Subcutaneous abdominal adipose tissue (tissue), 5 donors: ENCODE data around the gene FBXL14.

Experiments
- H3K27ac ChIP-seq: one replicate; pipeline ENCODE4 v1.7.0; 2013; ENCODE audit warnings: low read depth, mild to moderate bottlenecking, inconsistent platforms, low read length, moderate library complexity
- H3K27me3 ChIP-seq, 5 donors: one replicate each; pipeline ENCODE4 v1.7.0; 2013; ENCODE audit warnings: low read length in 5 of 5, inconsistent platforms in 1 of 5; ENCODE audit not compliant: control insufficient read depth in 5 of 5, insufficient read depth in 4 of 5
- H3K36me3 ChIP-seq, 5 donors: one replicate each; pipeline ENCODE4 v1.7.0; 2013; ENCODE audit warnings: low read length in 5 of 5; ENCODE audit not compliant: control insufficient read depth in 5 of 5, insufficient read depth in 5 of 5
- H3K4me1 ChIP-seq, 5 donors: one replicate each; pipeline ENCODE4 v1.7.0; 2013; ENCODE audit warnings: low read length in 5 of 5, mild to moderate bottlenecking in 3 of 5, moderate library complexity in 1 of 5; ENCODE audit not compliant: control insufficient read depth in 5 of 5, insufficient read depth in 5 of 5
- H3K4me3 ChIP-seq, 5 donors: one replicate each; pipeline ENCODE4 v1.7.0; 2013; ENCODE audit warnings: low read length in 5 of 5, low read depth in 1 of 5
- H3K9ac ChIP-seq, 5 donors: one replicate each; pipeline ENCODE4 v1.7.0; 2013; ENCODE audit warnings: low read length in 5 of 5, mild to moderate bottlenecking in 4 of 5, moderate library complexity in 3 of 5
- H3K9me3 ChIP-seq, 5 donors: one replicate each; pipeline ENCODE4 v1.7.0; 2013; ENCODE audit warnings: low read length in 5 of 5; ENCODE audit not compliant: control insufficient read depth in 5 of 5
- donor health status: healthy.
- donor health status: healthy.
- donor health status: healthy.
- donor health status: healthy.
- donor health status: healthy.

The FBXL14 gene

DNA sequence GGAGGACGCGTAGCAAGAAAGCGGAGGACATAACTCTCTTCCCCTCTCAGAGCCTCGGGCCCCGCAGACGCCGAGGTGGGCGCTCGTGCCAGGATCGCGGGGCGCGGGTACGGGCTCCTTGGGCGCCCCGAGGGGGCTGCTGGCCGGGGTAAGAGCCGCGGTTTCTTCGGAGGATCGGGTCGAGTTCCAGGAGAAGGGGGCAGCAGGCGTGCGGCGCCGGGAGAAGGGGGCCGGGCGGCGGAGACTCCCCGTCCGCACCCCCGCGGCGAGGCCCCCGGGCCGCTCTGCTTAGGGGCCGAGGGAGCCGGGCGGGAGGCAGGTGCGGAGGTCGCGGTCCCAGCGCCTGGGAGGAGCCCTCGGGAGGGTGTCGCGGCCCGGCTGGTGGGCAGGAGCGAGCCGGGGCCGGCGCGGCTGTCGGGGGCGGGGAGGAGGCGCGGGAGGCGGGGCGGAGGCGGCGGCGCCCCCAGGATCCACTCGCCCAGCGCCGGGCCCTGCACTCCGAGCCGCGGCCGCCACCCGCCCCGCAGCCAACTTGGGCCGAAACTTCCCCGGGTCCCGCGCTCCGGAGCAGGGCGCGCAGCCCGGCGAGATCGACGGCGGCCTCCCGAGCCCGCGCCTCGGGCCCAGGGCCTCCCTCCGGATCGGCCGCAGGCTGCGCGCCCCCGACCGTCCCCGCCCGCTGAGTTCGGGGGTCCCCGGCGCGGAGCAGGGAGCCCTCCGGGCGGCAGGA, 64.4 kb downstream of the FBXL14 start:
- Histone ChIP-seq H3K27ac (no peak overlapping the region), H3K4me1 (peaks cover 0 to 29% (median 10%) of the 10 kb centered on the region in 5 donors), H3K36me3 (no peaks in the 10 kb centered on the region), H3K9me3 (no peaks in the 10 kb centered on the region), H3K27me3 (peaks cover 14 to 47% (median 26%) of the 10 kb centered on the region in 5 donors), H3K4me3 (peak overlapping the region in 4 of 5 donors; percentile 46 to 61 (median 48)), H3K9ac (peak overlapping the region in 2 of 5 donors; percentile 16 to 39)

DNA sequence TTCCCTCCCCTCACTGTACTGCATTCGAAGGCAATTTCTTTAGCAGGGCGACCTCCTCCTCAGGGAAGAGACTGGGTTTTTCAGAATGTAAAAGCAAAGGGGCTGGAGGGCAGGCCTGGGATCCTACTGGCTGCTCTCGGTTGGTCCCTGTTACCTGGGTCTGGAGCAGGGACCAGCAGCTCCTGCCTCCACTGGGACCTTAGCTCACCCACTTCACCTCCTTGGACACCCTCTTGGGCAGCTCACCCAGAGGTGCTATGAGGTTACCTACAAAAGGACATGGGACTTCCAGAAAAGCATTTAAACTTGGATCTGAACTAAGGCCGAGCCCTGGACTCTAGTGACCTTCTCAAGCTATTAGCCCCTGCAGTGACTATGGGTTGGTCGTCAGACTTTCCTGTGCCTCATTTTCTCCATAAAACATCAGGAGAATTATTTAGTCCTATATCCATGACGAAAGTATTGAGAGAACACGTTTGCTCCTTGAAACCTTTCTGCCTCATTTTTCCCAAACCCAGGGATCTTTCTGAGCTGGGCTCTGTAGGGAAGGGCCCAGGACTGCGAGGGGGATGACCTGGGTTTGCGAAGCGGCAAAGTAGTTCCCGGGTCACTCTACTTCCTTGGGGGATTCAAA, 65.0 kb downstream of the FBXL14 start:
- Histone ChIP-seq H3K4me3 (peak overlapping the region in 4 of 5 donors; percentile 46 to 61 (median 48)), H3K9ac (peak overlapping the region in 2 of 5 donors; percentile 16 to 39), H3K27ac (no peak overlapping the region)

GRCh38 chr12:1528791-1529190, 65.6 kb downstream of the FBXL14 start:
- Histone ChIP-seq H3K9ac (no peak overlapping the region), H3K9me3 (no peaks in the 10 kb centered on the region), H3K36me3 (no peaks in the 10 kb centered on the region), H3K27ac (no peak overlapping the region), H3K27me3 (peaks cover 14 to 47% (median 23%) of the 10 kb centered on the region in 5 donors), H3K4me3 (no peak overlapping the region), H3K4me1 (peaks cover 0 to 28% (median 10%) of the 10 kb centered on the region in 5 donors)

More for the DNA sequence above, 65.0 kb downstream of the FBXL14 start:
- Histone ChIP-seq H3K4me1 (peaks cover 0 to 29% (median 10%) of the 10 kb centered on the region in 5 donors), H3K27me3 (peaks cover 14 to 50% (median 26%) of the 10 kb centered on the region in 5 donors), H3K9me3 (no peaks in the 10 kb centered on the region), H3K36me3 (no peaks in the 10 kb centered on the region)

GRCh38 chr12:1527789-1528188, 66.6 kb downstream of the FBXL14 start:
- Histone ChIP-seq H3K4me1 (peaks cover 0 to 19% (median 10%) of the 10 kb centered on the region in 5 donors), H3K9ac (no peak overlapping the region), H3K36me3 (no peaks in the 10 kb centered on the region), H3K27ac (no peak overlapping the region), H3K9me3 (no peaks in the 10 kb centered on the region), H3K4me3 (no peak overlapping the region), H3K27me3 (peaks cover 11 to 48% (median 22%) of the 10 kb centered on the region in 5 donors)

GRCh38 chr12:1525858-1526257, 68.5 kb downstream of the FBXL14 start:
- no peak overlapping the region for H3K4me3 ChIP-seq
- H3K27me3 ChIP-seq, result peaks cover 4 to 38% (median 14%) of the 10 kb centered on the region in 5 donors

DNA sequence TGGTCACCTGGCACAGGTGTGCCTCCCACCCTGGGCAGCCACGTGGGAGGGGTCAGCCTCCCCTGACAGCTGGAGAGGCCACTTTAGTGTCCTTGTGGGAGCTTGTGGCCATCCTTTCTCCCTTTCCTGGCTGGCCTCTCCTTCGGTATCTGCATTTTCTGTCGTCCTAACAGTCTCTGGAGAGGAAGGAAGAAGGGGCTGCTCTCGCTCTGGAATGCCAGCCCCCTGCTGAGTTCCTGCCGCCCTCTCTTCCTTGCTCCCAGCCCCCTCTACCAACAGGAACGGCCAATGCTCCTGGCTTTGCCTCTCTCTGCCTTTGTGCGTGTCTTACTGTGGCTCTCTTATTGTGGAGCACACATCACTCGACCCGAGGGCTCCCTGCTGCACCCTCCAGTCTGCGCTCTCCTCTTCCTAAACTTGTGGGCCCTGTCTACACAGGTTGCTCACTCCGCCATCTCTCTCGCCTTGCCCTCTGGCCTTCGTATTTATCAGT, 70.8 kb downstream of the FBXL14 start:
- H3K27ac ChIP-seq, result no peak overlapping the region
- no peaks in the 10 kb centered on the region for H3K36me3 ChIP-seq
- H3K27me3 ChIP-seq, result peaks cover 0 to 28% (median 18%) of the 10 kb centered on the region in 5 donors
- H3K9ac ChIP-seq, result no peak overlapping the region
- H3K4me3 ChIP-seq, result no peak overlapping the region
- H3K4me1 ChIP-seq, result no peaks in the 10 kb centered on the region
- H3K9me3 ChIP-seq, result no peaks in the 10 kb centered on the region

More at GRCh38 chr12:1525858-1526257, 68.5 kb downstream of the FBXL14 start:
- no peaks in the 10 kb centered on the region for H3K36me3 ChIP-seq
- H3K27ac ChIP-seq, result no peak overlapping the region
- no peaks in the 10 kb centered on the region for H3K9me3 ChIP-seq
- no peak overlapping the region for H3K9ac ChIP-seq
- H3K4me1 ChIP-seq, result peaks cover 0 to 8% (median 4%) of the 10 kb centered on the region in 5 donors

DNA sequence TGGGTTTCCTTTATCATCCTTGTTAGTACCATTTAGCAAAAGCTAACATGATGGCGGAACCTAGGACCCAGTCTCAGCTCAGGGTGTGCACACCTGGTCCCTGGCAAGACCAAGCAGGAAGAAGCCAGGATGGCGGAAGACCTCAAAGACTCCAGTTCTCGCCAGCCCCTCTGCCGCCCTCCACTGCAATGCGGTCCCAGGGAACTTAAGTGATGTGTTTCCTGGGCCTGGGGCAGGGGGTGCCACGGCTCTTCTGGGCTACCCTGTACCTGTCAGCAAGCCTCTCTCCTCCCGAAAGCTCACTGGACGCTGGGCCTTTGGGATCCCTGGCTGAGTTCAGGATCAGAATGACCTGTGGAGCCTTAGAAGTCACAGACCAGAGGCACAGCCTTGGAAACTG, 71.3 kb downstream of the FBXL14 start:
- H3K36me3 ChIP-seq, result no peaks in the 10 kb centered on the region
- no peak overlapping the region for H3K9ac ChIP-seq
- no peaks in the 10 kb centered on the region for H3K9me3 ChIP-seq
- H3K27me3 ChIP-seq, result peaks cover 0 to 24% (median 16%) of the 10 kb centered on the region in 5 donors
- no peaks in the 10 kb centered on the region for H3K4me1 ChIP-seq
- no peak overlapping the region for H3K4me3 ChIP-seq
- no peak overlapping the region for H3K27ac ChIP-seq

GRCh38 chr12:1519642-1520041, 74.7 kb downstream of the FBXL14 start:
- Histone ChIP-seq H3K9ac (no peak overlapping the region), H3K36me3 (no peaks in the 10 kb centered on the region), H3K27ac (no peak overlapping the region), H3K27me3 (peaks cover 0 to 18% (median 11%) of the 10 kb centered on the region in 5 donors), H3K4me1 (no peaks in the 10 kb centered on the region), H3K4me3 (no peak overlapping the region), H3K9me3 (peaks cover 2 to 9% (median 7%) of the 10 kb centered on the region in 5 donors)

DNA sequence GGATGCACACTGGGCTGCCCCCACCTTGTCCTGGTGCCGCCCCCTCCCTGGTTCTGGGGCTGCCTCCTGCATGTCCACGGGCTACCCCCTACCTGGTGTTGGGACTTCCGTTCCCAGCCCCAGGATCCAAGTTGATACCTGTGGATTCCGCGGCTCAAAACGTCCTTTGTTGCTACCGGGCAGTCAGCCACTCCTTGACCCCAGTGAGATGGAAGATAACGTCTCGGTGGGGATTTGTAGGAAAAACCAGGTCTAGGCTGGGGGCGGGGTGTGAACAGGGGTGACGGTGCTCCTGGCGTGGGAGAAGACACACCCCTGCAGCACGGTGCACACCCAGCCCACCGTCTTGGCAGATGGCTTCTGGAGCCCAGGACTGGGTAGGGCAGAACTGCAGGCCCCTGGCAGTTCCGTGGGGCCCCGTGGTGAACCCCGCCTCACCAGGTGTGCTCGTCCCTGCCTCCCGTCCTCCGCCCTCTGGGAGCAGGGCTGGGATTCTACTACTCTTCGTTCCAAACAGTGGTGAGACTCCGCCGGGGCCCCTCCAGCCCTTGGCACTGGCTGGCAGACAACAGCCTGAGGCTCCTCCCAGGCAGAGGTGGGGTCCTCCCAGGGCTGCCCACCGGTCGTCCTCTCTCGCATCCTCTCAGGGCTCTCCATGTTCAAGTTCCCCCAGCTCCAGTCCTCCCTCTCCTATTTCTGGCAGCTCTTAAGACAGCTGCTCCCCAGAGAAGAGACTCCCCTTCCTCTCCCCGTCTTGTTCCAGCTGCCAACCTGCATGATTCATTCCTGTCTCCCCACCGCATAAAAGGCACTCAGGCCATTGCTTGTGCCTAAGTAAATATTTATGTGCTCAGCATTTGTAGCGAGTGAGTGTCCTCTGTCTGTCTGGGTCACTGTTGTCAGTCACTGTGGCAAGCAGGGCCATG, 75.5 kb downstream of the FBXL14 start:
- H3K4me3 ChIP-seq, result no peak overlapping the region
- no peak overlapping the region for H3K9ac ChIP-seq

More for the DNA sequence above, 75.5 kb downstream of the FBXL14 start:
- H3K27ac ChIP-seq, result no peak overlapping the region
- peaks cover 2 to 11% (median 9%) of the 10 kb centered on the region in 5 donors for H3K9me3 ChIP-seq
- no peaks in the 10 kb centered on the region for H3K36me3 ChIP-seq
- H3K4me1 ChIP-seq, result no peaks in the 10 kb centered on the region
- H3K27me3 ChIP-seq, result peaks cover 0 to 18% (median 11%) of the 10 kb centered on the region in 5 donors
